Fibroblast of skin of back (primary cell): ENCODE results near the gene ADIG.

Experiments
- DNase-seq: peaks from one replicate; pipeline ENCODE4 v3.0.0-alpha.2; 2013

The ADIG gene

DNA sequence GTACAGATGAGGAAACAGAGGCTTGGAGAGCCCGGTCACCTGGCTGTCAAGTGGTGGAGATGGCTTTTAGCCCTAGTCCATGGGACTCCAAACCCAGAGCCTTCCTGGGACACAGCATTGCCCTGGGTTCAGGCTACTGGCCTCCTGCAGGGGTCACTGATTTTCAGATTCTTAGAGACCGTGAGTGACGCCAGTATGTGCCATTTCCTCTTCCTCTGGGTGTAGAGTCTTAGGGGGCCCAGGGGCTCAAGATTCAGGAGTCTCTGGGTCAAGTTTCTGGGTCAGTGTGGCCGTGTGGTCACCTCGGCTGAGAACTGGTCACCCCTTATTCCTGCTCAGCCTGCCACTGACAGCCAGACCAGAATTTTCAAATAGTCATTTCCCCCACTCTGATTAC, 21.2 kb downstream of the ADIG start:
- no peak for DNase-seq

- no peak for DNase-seq
Measured at GRCh38 chr20:38603286-38603685, 22.3 kb downstream of the ADIG start.

- peak; percentile 20 for DNase-seq
Measured at GRCh38 chr20:38604873-38605303, 23.9 kb downstream of the ADIG start.

- no peak for DNase-seq
Measured at GRCh38 chr20:38607351-38607750, 26.4 kb downstream of the ADIG start.

GRCh38 chr20:38608188-38608587, 27.2 kb downstream of the ADIG start:
- no peak for DNase-seq

GRCh38 chr20:38609815-38610214, 28.8 kb downstream of the ADIG start:
- DNase-seq = no peak

DNA sequence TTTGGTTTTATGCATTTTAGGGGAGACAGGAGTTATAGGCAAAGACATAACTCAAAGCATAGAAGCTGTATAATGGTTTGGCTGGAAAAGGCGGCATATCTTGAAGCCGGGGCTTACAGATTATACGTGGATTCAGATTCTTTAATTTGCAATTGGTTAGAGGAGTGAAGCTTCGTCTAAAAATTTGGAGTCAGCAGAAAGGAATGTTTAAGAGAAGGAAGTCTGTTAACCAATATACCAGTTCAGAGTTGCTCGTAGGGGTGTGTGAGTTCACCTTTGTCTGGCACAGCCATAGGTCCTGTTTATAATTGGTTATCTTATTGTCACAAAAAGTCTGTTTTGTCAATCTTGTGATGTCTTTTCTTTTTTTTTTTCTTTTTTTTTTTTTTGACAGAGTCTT, 29.5 kb downstream of the ADIG start:
- peak; percentile 15 for DNase-seq

DNA sequence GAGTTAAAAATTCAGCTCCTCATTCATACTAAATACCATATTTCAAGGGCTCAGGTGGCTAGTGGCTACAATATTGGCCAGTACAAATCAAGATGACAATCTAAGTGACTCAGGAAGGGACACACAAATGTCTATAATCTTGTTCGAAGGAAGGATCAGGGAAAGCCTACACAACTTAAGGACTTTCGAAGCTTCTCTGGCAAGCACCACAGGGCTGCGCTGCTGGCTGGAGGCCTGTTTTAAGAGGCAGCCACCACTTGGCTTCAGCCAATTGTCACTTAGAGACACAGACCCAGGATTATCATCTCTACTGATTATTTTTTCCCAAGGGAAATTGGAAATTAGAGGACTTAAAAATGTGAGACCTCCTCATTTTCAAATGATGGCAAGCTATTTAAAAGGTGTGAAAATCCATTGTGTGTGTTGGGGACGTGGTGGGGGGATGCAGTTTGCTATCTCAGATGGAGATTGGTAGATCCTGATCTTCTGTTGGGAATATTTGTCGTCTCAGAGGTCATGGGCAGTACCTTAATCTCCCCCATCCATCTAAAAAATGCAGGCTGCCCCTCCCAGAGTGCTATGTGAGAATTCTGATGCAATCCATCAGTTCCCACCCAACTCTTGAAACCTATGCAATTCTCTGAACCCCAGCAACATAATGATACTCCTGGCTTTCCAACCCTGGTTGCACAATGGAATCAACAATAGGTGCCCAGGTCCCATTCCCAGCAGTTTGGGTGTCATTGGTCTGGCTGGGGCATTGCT, 31.9 kb downstream of the ADIG start:
- no peak for DNase-seq

DNA sequence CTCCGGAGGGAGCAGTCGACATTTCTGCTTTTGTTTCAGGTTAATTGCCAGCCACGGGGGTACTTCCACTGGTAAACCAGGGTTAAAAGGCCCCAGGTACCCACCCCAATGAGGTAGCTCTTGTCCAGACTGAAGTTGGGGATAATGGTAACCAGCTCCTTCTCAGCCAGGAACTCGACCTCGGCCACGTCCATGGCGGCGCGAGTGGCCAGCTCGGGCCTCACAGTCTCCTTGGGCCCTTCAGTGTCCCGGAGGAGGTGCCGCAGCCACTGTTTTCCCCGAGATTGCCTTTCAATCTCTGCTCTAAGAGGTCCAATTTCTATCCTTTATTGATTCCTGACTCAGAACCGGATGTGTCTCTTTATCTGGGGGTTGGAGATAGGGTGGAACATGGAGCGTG, 34.3 kb downstream of the ADIG start:
- DNase-seq = no peak

GRCh38 chr20:38616457-38616856, 35.5 kb downstream of the ADIG start:
- DNase-seq = no peak

- DNase-seq = peak; percentile 29
Measured at GRCh38 chr20:38617011-38617829, 36.2 kb downstream of the ADIG start.

- no peak for DNase-seq
Measured at GRCh38 chr20:38617830-38618196, 36.8 kb downstream of the ADIG start.

GRCh38 chr20:38620441-38620840, 39.4 kb downstream of the ADIG start:
- no peak for DNase-seq

DNA sequence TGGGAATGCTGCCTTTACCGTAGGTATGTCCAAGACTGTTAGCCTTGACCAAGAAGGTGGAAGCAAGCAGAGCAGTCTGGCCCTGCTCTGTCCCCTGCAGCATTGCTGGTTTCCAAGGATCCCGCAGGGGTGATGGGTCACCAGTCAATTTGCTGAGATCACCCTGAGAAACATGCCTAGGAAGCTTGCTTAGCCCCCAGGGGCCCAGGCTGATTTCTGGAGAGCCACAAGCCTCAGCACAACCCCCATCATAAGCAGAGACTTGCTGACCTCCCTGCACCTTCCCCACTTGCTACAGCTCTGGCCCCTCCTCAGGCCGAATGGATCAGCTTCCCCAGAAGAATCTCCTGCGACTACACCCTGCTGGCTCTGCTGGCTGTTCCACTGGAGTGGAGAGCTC, 42.1 kb downstream of the ADIG start:
- DNase-seq = no peak

DNA sequence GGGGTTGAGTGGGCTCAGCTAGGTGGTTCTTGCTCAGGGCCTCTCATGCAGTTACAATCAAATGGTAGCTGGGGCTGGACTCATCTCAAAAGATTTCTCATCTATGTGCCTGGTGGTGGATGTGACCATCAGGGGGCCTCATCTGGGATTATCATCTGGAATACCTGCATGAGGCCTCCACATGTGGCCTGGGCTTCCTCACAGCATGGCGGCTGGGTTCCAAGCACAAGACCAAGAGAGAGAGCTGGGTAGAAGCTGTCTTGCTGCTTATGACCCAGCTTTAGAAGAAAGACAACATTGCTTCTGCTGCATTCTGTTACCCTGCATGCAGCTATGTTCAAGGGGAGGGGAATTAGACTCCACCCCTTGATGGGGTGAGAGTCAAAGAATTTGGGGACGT, 43.1 kb downstream of the ADIG start:
- DNase-seq = no peak

GRCh38 chr20:38625896-38626295, 44.9 kb downstream of the ADIG start:
- DNase-seq = no peak

DNA sequence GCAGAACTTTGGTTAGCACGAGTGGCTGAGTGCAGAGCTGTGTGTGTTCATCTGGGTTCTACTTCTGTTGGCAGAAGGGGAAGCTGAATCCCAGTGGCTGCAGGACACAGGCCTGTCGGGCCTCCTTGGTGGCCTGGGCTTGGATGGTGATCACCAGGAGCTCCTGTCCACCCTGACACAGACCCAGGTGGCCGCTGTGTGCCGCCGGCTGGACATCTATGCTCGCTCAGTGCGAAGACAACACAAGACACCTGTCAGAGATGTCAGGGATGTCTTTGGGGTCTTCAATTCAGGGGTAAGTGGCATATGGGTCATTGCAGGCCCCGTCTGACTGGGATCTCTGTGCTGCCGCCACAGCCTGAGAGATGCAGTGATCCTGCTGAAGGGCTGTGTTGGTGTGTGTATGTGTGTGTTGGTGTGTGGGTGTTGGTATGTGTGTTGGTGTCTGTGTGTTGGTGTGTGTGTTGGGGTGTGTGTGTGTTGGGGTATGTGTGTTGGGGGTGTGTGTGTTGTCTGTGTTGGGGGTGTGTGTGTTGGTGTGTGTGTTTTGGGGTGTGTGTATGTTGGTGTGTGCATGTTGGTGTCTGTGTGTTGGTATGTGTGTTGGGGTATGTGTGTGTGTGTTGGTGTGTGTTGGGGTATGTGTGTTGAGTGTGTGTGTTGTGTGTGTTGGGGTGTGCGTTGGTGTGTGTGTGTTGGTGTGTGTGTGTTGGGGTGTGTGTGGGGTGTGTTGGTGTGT, 46.1 kb downstream of the ADIG start:
- DNase-seq = no peak

DNA sequence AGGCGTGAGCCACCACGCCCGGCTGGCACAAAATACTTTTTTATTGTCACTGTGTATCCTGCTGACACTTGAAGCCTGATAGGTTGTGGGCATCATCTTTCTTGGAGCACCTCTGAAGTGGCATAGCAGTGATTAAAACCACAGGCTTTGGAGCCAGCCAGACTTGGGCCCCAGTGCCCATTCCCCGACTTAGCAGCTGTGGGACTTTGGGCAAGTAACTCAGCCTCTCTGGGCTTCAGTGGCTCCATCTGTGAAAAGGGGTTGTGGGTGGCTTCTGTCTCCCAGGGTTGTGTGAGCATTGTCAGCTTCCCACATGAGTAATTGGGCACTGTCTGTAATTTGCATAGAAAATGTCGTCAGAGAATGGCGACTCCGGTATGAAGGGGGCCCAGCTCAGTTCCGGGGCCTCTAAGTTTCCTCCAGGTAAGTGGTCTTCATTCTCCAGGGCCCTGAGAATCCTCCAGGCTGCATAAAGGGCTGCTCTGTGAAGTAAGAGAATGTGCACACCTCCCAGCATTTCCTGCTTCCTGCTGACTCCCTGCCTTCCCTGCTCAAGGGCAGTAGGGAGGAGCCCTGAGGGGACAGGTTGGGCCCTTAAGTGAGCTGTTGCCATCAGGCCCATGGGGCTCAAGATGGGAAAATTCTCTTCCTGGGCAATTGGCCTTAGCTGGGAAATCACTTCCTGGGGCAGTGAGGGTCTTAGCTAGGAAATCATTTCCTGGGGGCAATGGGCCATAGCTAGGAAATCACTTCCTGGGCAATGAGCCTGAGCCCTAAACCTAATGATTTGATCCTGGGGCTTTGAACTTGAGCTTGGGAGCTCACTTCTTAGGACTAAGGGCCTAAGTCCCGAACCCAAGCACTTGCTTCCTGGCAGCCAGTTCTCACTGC, 47.8 kb downstream of the ADIG start:
- DNase-seq = no peak

DNA sequence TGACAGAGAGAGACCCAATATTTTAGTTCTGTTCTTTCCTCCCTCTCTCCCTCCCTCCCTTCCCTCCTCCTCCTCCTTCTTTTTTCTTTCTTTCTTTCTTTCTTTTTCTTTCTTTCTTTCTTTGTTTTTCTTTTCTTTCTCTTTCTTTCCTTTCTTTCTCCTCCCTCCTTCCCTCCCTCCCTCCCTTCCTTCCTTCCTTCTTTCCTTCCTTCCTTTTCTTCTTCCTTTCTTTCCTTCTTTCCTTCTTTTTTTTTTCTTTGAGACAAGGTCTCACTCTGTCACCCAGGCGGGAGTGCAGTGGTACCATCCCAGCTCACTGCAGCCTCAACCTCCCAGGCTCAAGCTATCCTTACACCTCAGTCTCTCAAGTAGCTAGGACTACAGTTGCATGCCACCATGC, 49.0 kb downstream of the ADIG start:
- no peak for DNase-seq

- no peak for DNase-seq
Measured at GRCh38 chr20:38630727-38631126, 49.7 kb downstream of the ADIG start.

DNA sequence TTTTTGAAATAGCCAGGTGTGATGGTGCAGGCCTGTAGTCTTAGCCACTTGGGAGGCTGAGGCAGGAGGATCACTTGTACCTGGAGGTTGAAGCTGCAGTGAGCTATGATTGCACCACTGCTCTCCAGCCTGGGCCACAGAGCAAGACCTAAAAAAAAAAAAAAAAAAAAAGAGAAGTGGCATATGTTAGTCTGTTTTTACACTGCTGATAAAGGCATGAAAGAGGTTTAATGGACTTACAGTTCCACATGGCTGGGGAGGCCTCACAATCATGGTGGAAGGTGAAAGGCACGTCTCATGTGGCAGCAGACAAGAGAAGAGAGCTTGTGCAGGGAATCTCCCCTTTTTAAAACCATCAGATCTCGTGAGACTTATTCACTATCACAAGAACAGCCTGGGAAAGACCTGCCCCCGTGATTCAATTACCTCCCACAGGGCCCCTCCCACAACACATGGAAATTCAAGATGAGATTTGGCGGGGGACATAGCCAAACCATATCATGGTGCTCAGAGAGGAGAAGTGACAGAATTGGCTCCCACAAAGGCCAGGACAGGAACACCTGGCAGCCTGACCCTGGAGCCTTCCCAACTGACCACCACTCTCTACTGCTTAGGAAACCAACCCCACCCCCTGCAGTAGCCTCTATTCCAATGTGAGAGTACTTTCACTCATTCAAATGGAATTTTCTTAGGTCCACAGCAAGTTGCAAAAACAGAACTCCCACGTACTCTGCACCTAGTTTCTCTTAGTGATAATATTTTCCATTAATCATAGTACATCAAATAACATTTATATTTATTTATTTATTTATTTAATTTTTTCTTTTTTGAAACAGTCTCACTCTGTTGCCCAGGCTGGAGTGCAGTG, 50.4 kb downstream of the ADIG start:
- DNase-seq = no peak
